ENCODE measurements around the gene LURAP1L. TPM values are rescaled to one million over a fixed set of nuclear protein-coding genes. Genes with fewer than 3 reads are reported as not detected.

Gene LURAP1L
- total RNA-seq, 1 experiment from 2014 or later: 0.13 TPM

DNA sequence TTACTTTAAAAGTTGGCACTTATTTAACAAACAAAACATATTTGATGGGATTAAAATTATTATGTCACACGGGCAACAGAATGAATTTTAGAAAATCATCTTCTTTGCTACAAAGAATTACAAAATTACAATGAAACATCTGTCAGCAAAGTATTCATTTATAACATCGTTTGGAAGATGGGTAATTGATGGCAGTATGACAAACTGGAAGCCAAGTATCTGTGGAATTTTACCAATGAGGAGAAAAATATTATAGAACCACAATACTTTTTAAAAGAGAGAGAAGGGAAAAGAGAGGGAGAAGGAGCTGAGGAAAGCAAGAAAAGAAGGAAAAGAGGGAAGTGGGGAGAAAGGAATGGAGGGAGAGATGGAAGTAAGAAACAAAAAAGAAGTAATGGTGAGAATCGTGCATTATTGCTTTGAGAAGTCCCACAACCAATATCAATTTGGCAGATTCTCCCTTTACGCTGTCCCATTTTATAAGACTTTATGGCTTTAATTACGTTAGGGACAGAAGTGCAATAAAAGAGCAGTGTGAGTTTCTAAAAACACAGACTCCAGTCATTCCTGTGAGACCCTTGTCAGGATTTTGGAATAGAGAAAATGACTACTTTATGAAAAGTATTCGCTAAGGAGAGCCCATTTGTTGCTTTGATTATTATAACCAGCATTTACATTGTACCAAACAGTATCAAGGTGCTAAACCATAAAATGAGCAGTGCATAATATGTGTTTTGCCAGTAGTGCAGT is 76.7 kb downstream of the LURAP1L start:
- Histone ChIP-seq H2BK5ac (ENCODE audit: insufficient read length, low read length) (no peak overlapping the region), H2AFZ (ENCODE audit: low read length) (no peak overlapping the region), H3K79me2 (ENCODE audit: insufficient read depth, low read length) (no peaks in the 10 kb centered on the region), H3K4ac (ENCODE audit: low read depth, low read length) (no peak overlapping the region), H3K23ac (ENCODE audit: insufficient read length, low read depth, low read length) (no peak overlapping the region), H2AK5ac (ENCODE audit: insufficient read length, low read length) (no peak overlapping the region), H3K27ac (ENCODE audit: insufficient read length, low read depth, low read length) (no peak overlapping the region), H2BK15ac (ENCODE audit: low read depth, low read length) (no peak overlapping the region), H4K20me1 (ENCODE audit: control insufficient read depth, insufficient read depth, insufficient read length) (no peaks in the 10 kb centered on the region), H2BK20ac (ENCODE audit: low read depth, low read length, poor library complexity, severe bottlenecking) (no peak overlapping the region), H3K4me1 (ENCODE audit: insufficient read depth, low read length) (no peaks in the 10 kb centered on the region), H3K18ac (ENCODE audit: insufficient read length, low read depth, low read length) (no peak overlapping the region), H3K14ac (ENCODE audit: insufficient read depth, low read length) (no peak overlapping the region), H3K4me2 (ENCODE audit: insufficient read depth, insufficient read length, low read length) (no peak overlapping the region), H3K56ac (ENCODE audit: insufficient read length, low read depth, low read length) (no peak overlapping the region), H4K8ac (replicated peaks; ENCODE audit: insufficient read length, low read depth, low read length) (no peak overlapping the region), H3K79me1 (ENCODE audit: insufficient read depth, low read depth, low read length, poor library complexity, severe bottlenecking) (no peaks in the 10 kb centered on the region), H3K9me3 (ENCODE audit: control insufficient read depth, low read depth, low read length) (no peaks in the 10 kb centered on the region), H3K9ac (ENCODE audit: extremely low read depth, insufficient read length, low read length) (no peak overlapping the region), H4K5ac (ENCODE audit: insufficient read length, low read depth, low read length) (no peak overlapping the region), H2BK12ac (ENCODE audit: insufficient read length, low read depth, low read length) (no peak overlapping the region), H3K23me2 (ENCODE audit: insufficient read length, low read depth, low read length, poor library complexity, severe bottlenecking) (no peaks in the 10 kb centered on the region), H2BK120ac (ENCODE audit: low read depth, low read length, poor library complexity, severe bottlenecking) (no peak overlapping the region), H3K27me3 (ENCODE audit: insufficient read depth, low read length) (no peaks in the 10 kb centered on the region), H4K91ac (ENCODE audit: insufficient read length, low read depth, low read length) (no peak overlapping the region), H3T11ph (ENCODE audit: low read length) (no peak overlapping the region)
- no CpG with 5 or more reads among the region's 6 CpGs for WGBS (ENCODE audit: extremely low coverage, insufficient read length, low lambda C conversion rate)
- TF ChIP-seq, protein P1, sequence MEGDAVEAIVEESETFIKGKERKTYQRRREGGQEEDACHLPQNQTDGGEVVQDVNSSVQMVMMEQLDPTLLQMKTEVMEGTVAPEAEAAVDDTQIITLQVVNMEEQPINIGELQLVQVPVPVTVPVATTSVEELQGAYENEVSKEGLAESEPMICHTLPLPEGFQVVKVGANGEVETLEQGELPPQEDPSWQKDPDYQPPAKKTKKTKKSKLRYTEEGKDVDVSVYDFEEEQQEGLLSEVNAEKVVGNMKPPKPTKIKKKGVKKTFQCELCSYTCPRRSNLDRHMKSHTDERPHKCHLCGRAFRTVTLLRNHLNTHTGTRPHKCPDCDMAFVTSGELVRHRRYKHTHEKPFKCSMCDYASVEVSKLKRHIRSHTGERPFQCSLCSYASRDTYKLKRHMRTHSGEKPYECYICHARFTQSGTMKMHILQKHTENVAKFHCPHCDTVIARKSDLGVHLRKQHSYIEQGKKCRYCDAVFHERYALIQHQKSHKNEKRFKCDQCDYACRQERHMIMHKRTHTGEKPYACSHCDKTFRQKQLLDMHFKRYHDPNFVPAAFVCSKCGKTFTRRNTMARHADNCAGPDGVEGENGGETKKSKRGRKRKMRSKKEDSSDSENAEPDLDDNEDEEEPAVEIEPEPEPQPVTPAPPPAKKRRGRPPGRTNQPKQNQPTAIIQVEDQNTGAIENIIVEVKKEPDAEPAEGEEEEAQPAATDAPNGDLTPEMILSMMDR (conservative IDR thresholded peaks at IDR 0.05): no peak
- H3K4me3 Mint-ChIP-seq: no peak overlapping the region
- peaks cover 7 to 8% of the 10 kb centered on the region in 2 experiments for H3K4me1 Mint-ChIP-seq
- DNase-seq: no peak
- peaks cover 0 to 7% of the 10 kb centered on the region in 2 experiments; a peak in 2 of 5 replicates for H3K9me3 Mint-ChIP-seq
- H3K27ac Mint-ChIP-seq: no peak overlapping the region
- H3K27me3 Mint-ChIP-seq (ENCODE audit: low read depth): no peaks in the 10 kb centered on the region
- no peaks in the 10 kb centered on the region for H3K36me3 Mint-ChIP-seq (ENCODE audit: insufficient read depth in 1 of 3, low read depth in 3 of 3)

Measured in H9 (cell line).